GM12878 (cell line): ENCODE measurements around the gene ADK. TPM values are rescaled to one million over a fixed set of nuclear protein-coding genes. Genes with fewer than 3 reads are reported as not detected.

Source experiments
- BCL3 ChIP-seq: IDR thresholded peaks from 2 replicates; pipeline ENCODE4 v1.6.1; 2011; ENCODE audit warnings: borderline replicate concordance, low read depth, mild to moderate bottlenecking, moderate library complexity, low read length; ENCODE audit not compliant: insufficient read depth, poor library complexity, severe bottlenecking
- EGR1 ChIP-seq, 2 experiments: IDR thresholded peaks; 1 replicate in 1 of 2; 2 replicates in 1 of 2; pipeline ENCODE4 v1.6.1; 2011 to 2012; ENCODE audit warnings: low read depth in 2 of 2, low read length in 2 of 2, borderline replicate concordance in 1 of 2, mild to moderate bottlenecking in 1 of 2, moderate library complexity in 1 of 2
- ETV6 ChIP-seq, 2 experiments: fragments of 450-650 bp in 1 of 2; IDR thresholded peaks in 1 of 2; conservative IDR thresholded peaks in 1 of 2; 2 replicates each; pipeline ENCODE4 v1.6.1; 2014; ENCODE audit warnings: antibody characterized with exemption in 1 of 2, borderline replicate concordance in 1 of 2, low read depth in 1 of 2, mild to moderate bottlenecking in 1 of 2, moderate library complexity in 1 of 2
- EZH2 ChIP-seq: IDR thresholded peaks from 2 replicates; pipeline ENCODE4 v1.6.1; 2012; ENCODE audit warnings: low read depth, mild to moderate bottlenecking, control low read depth, inconsistent platforms, low read length, borderline replicate concordance; ENCODE audit not compliant: control insufficient read depth
- HDAC2 ChIP-seq: fragments of 200-600 bp; sonication (generic); IDR thresholded peaks from 2 replicates; pipeline ENCODE4 v1.6.1; 2017
- IKZF1 ChIP-seq: fragments of 450-650 bp; conservative IDR thresholded peaks from 2 replicates; pipeline ENCODE4 v1.6.1; 2017; ENCODE audit warnings: antibody characterized with exemption, mild to moderate bottlenecking
- KLF5 ChIP-seq: fragments of 450-650 bp; IDR thresholded peaks from 2 replicates; pipeline ENCODE4 v1.6.1; 2014; ENCODE audit warnings: mild to moderate bottlenecking; ENCODE audit not compliant: partially characterized antibody
- MEF2B ChIP-seq: fragments of 450-650 bp; IDR thresholded peaks from 2 replicates; pipeline ENCODE4 v1.6.1; 2018; ENCODE audit warnings: mild to moderate bottlenecking, moderate library complexity; ENCODE audit not compliant: partially characterized antibody, poor library complexity, severe bottlenecking
- MTA2 ChIP-seq: fragments of 450-650 bp; IDR thresholded peaks from 2 replicates; pipeline ENCODE4 v1.6.1; 2016; ENCODE audit warnings: low read depth, mild to moderate bottlenecking, moderate library complexity
- MYB ChIP-seq: fragments of 150-350 bp; IDR thresholded peaks from 2 replicates; pipeline ENCODE4 v1.6.1; 2014; ENCODE audit warnings: mild to moderate bottlenecking, low read depth, low read length, borderline replicate concordance
- NBN ChIP-seq: fragments of 450-650 bp; IDR thresholded peaks from 2 replicates; pipeline ENCODE4 v1.6.1; 2016
- NFXL1 ChIP-seq: fragments of 450-650 bp; IDR thresholded peaks from 2 replicates; pipeline ENCODE4 v1.6.1; 2017; ENCODE audit warnings: antibody characterized with exemption, mild to moderate bottlenecking, borderline replicate concordance
- NFYB ChIP-seq: IDR thresholded peaks from 2 replicates; pipeline ENCODE4 v1.6.1; 2011; ENCODE audit warnings: low read depth, mild to moderate bottlenecking, low read length, improper control_type of control experiment, moderate library complexity; ENCODE audit not compliant: insufficient read depth
- PAX8 ChIP-seq: fragments of 450-650 bp; IDR thresholded peaks from 2 replicates; pipeline ENCODE4 v1.6.1; 2017; ENCODE audit warnings: mild to moderate bottlenecking, moderate library complexity
- PKNOX1 ChIP-seq: fragments of 450-650 bp; IDR thresholded peaks from 2 replicates; pipeline ENCODE4 v1.6.1; 2016; ENCODE audit warnings: mild to moderate bottlenecking
- POLR2A ChIP-seq: IDR thresholded peaks from 2 replicates; pipeline ENCODE4 v1.6.1; 2011; ENCODE audit warnings: low read depth, mild to moderate bottlenecking, low read length
- RAD51 ChIP-seq: fragments of 450-650 bp; IDR thresholded peaks from 2 replicates; pipeline ENCODE4 v1.6.1; 2016; ENCODE audit warnings: moderate library complexity, mild to moderate bottlenecking, inconsistent platforms
- RB1 ChIP-seq: fragments of 450-650 bp; formaldehyde crosslinking; IDR thresholded peaks from 2 replicates; pipeline ENCODE4 v1.6.1; 2017; ENCODE audit warnings: mild to moderate bottlenecking, borderline replicate concordance
- RFX5 ChIP-seq: IDR thresholded peaks from 2 replicates; pipeline ENCODE4 v1.6.1; 2011; ENCODE audit warnings: low read depth, low read length, improper control_type of control experiment
- SMAD1 ChIP-seq: fragments of 450-650 bp; IDR thresholded peaks from 2 replicates; pipeline ENCODE4 v1.6.1; 2018; ENCODE audit warnings: mild to moderate bottlenecking, low read depth; ENCODE audit not compliant: partially characterized antibody
- SPI1 ChIP-seq: IDR thresholded peaks from 2 replicates; pipeline ENCODE4 v1.6.1; 2011; ENCODE audit warnings: low read depth, mild to moderate bottlenecking, low read length, moderate library complexity, borderline replicate concordance; ENCODE audit not compliant: insufficient read depth
- SUPT20H ChIP-seq: IDR thresholded peaks from 2 replicates; pipeline ENCODE4 v1.6.1; 2011; ENCODE audit warnings: low read depth, mild to moderate bottlenecking, low read length, moderate library complexity, borderline replicate concordance; ENCODE audit not compliant: control insufficient read depth
- TAF1 ChIP-seq: IDR thresholded peaks from 2 replicates; pipeline ENCODE4 v1.6.1; 2011; ENCODE audit warnings: mild to moderate bottlenecking, low read depth, low read length, borderline replicate concordance
- TARDBP ChIP-seq: IDR thresholded peaks from 2 replicates; pipeline ENCODE4 v1.6.1; 2016; ENCODE audit warnings: borderline replicate concordance
- ZBED1 ChIP-seq: IDR thresholded peaks from 2 replicates; pipeline ENCODE4 v1.6.1; 2016; ENCODE audit warnings: borderline replicate concordance
- polyA plus RNA-seq, 11 experiments: library from polyadenylated mRNA; depleted of rRNA in 4 of 11; unstranded in 6 of 11; stranded (reverse) in 5 of 11; fragments of >200 nt; fragmentation: Nextera tagmentation in 4 of 11; fragmentation: Illumina TruSeq in 1 of 11; extraction: Ambion mirVana in 4 of 11; extraction: Trizol in 1 of 11; gene quantifications; 1 replicate in 1 of 11; 2 replicates in 10 of 11; pipeline versions ENCODE4 v1.2.1 to v1.2.3, GENCODE V29; 2011 to 2016; ENCODE audit warnings: inconsistent platforms in 2 of 11, missing spikeins in 2 of 11, low read depth in 1 of 11
- total RNA-seq, 4 experiments: library from RNA; depleted of rRNA in 3 of 4; stranded (reverse); fragments of >200 nt in 3 of 4; fragmentation: Illumina TruSeq in 1 of 4; extraction: Trizol in 1 of 4; gene quantifications; 2 replicates each; pipeline versions ENCODE4 v1.2.1 to v1.2.3, GENCODE V29; 2013 to 2021
- TF ChIP-seq, protein P1 (sequence below): fragments of 150-350 bp; IDR thresholded peaks from 2 replicates; pipeline ENCODE4 v1.6.1; 2014; ENCODE audit warnings: mild to moderate bottlenecking, low read depth, low read length
- TF ChIP-seq, protein P2 (sequence below): IDR thresholded peaks from 2 replicates; pipeline ENCODE4 v1.6.1; 2011; ENCODE audit warnings: borderline replicate concordance, low read depth, mild to moderate bottlenecking, moderate library complexity, mixed read lengths, low read length; ENCODE audit not compliant: insufficient read depth; ENCODE audit errors: extremely low read length

The ADK gene
- total and polyA plus RNA-seq, 10 of the 15 experiments (the other 5 are each of a cell fraction or from before 2014, with no cell fraction given): 42.0 to 151 (median 81.6) TPM

GRCh38 chr10:74598891-74599566 lies 448.0 kb downstream of the ADK start (continued):
- peak; percentile 85 for TF ChIP-seq MEF2B
- TF ChIP-seq SPI1: no peak
- TF ChIP-seq NFYB: no peak
- TF ChIP-seq EGR1 (IDR thresholded peaks at IDR 0.05; ENCODE audit: borderline replicate concordance in 1 of 2, low read depth in 2 of 2, low read length in 2 of 2): no peak
- TF ChIP-seq, protein P1, sequence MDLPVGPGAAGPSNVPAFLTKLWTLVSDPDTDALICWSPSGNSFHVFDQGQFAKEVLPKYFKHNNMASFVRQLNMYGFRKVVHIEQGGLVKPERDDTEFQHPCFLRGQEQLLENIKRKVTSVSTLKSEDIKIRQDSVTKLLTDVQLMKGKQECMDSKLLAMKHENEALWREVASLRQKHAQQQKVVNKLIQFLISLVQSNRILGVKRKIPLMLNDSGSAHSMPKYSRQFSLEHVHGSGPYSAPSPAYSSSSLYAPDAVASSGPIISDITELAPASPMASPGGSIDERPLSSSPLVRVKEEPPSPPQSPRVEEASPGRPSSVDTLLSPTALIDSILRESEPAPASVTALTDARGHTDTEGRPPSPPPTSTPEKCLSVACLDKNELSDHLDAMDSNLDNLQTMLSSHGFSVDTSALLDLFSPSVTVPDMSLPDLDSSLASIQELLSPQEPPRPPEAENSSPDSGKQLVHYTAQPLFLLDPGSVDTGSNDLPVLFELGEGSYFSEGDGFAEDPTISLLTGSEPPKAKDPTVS: no peak
- TF ChIP-seq ZBED1: 0 out of 2 replicates have a peak, but pooled peaks have one; percentile 34
- TF ChIP-seq HDAC2: no peak
- peak; percentile 58; the same call in 1 of the 2 replicates for TF ChIP-seq NBN
- no peak for TF ChIP-seq RB1
- TF ChIP-seq SUPT20H: no peak
- no peak for TF ChIP-seq TARDBP
- no peak for TF ChIP-seq EZH2
- peak; percentile 69 for TF ChIP-seq MTA2
- no peak for TF ChIP-seq PAX8
- no peak for TF ChIP-seq POLR2A
- no peak for TF ChIP-seq TAF1
- 0 out of 2 replicates have a peak, but pooled peaks have one; percentile 30 for TF ChIP-seq RAD51
- TF ChIP-seq BCL3: no peak
- no peak for TF ChIP-seq NFXL1
- TF ChIP-seq SMAD1: no peak
- TF ChIP-seq RFX5: no peak
- TF ChIP-seq, protein P2, sequence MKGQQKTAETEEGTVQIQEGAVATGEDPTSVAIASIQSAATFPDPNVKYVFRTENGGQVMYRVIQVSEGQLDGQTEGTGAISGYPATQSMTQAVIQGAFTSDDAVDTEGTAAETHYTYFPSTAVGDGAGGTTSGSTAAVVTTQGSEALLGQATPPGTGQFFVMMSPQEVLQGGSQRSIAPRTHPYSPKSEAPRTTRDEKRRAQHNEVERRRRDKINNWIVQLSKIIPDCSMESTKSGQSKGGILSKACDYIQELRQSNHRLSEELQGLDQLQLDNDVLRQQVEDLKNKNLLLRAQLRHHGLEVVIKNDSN: no peak
- no peak for TF ChIP-seq PKNOX1
- TF ChIP-seq KLF5: no peak
- no peak for TF ChIP-seq ETV6 (conservative IDR thresholded peaks at IDR 0.05 in 1 of 2, IDR thresholded peaks at IDR 0.05 in 1 of 2; ENCODE audit: borderline replicate concordance in 1 of 2, low read depth in 1 of 2)
- peak; percentile 87 for TF ChIP-seq IKZF1
- TF ChIP-seq MYB: no peak
